ENCODE data around the gene OR52R1.
"Not testable (repeated sequence)": the region's sequence is repeated elsewhere in the genome, so short reads cannot be mapped to it uniquely, and the experiment has no call there.

OR52R1 gene

DNA sequence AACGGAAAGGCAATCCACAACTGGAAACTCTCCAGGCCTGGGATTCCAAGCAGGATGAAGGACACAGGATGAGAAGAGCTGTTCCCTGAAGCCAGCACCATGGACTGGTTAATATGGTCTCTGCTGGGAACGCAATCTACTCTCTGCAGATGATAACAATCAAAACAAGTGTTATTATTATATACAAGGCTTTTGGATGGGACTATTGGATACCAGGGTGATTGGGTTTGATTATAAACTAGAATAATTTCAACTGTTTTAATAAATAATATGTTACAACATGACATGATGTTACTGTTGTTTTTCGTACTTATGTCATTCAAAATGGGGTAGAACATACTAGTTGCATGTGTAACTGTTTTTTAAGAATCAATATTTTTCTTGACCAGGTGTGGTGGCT lies at the start of gene OR52R1:
Gene OR52R1, minus strand, starts transcription at position 101 of the 400 bp plus-strand sequence. Its CDS starts 0 bp downstream, at position 101.
- no peaks in the 10 kb centered on the region for H3K27me3 Mint-ChIP-seq
- no peak within 1 kb of the TSS for H3K4me3 Mint-ChIP-seq
- H3K9me3 Mint-ChIP-seq, result no peaks in the 10 kb centered on the region
- H3K4me1 Mint-ChIP-seq, result no peaks in the 10 kb centered on the region
- DNase-seq, result no peak
- no peak for ATAC-seq
- H3K36me3 Mint-ChIP-seq (ENCODE audit: low read depth), result no peaks in the 10 kb centered on the region
- no peak within 1 kb of the TSS for H3K27ac Mint-ChIP-seq

DNA sequence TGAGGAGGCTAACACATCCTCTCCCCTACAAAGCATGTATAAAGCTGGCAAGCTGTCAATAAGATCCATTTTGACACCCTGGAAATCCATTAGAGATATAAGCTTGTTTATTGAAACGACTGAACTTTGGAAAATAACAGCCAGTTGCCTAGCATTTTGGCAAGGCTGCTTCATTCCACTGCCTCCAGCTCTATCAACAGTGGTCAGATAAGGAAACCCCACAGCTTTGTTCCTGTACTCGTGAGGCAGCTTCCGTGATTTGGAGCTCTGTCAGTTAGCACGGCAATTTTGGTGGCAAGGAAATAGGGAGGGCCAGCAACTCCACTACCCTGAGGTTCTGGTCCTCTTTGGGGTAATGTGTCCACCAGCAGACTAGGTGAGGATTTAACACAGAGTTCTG lies 46.9 kb upstream of the OR52R1 start:
- DNase-seq (no peak), ATAC-seq (no peak)
- H3K27ac Mint-ChIP-seq, result no peak overlapping the region
- no peak overlapping the region for H3K4me3 Mint-ChIP-seq
- H3K9me3 Mint-ChIP-seq, result no peaks in the 10 kb centered on the region
- no peaks in the 10 kb centered on the region for H3K4me1 Mint-ChIP-seq
- peaks cover 7% of the 10 kb centered on the region for H3K27me3 Mint-ChIP-seq
- no peaks in the 10 kb centered on the region for H3K36me3 Mint-ChIP-seq (ENCODE audit: low read depth)

DNA sequence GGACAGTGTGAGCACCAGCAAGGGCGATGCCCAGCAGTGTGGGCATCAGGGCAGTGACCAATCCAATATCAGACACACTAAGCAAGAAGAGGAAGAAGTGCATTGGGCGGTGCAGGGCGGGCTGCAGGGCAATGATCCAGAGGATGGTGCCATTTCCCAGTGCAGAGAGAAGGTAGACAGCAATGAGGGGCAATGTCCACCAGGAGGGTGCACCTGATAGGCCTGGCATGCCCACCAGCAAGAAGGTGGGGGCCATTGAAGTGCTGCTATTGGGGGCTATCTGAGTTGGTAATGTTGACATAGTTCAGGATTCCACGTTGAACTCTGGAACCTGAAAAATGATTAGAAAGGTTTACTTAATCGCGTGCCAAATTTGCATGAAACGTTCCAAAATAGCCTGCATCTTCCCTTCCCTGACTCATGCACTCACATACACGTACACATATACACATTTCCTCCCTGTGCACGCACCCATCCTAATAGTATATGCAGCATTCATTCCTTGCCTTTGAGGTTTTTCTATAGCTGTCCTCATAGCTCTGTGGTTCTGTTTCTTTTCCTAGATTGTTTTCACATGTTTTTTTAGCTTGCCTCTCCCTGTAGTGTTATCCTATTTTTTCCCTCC lies 44.8 kb upstream of the OR52R1 start, which contains the start of gene OR51S1:
Gene OR51S1, minus strand, starts transcription at position 301 of the 625 bp plus-strand sequence. Its CDS starts 0 bp downstream, at position 301.
- H3K4me1 Mint-ChIP-seq, result no peaks in the 10 kb centered on the region
- peaks cover 9% of the 10 kb centered on the region for H3K27me3 Mint-ChIP-seq
- no peak within 1 kb of the TSS for H3K4me3 Mint-ChIP-seq
- H3K36me3 Mint-ChIP-seq (ENCODE audit: low read depth), result no peaks in the 10 kb centered on the region
- H3K9me3 Mint-ChIP-seq, result no peaks in the 10 kb centered on the region
- ATAC-seq (no peak), DNase-seq (no peak)
- no peak within 1 kb of the TSS for H3K27ac Mint-ChIP-seq

DNA sequence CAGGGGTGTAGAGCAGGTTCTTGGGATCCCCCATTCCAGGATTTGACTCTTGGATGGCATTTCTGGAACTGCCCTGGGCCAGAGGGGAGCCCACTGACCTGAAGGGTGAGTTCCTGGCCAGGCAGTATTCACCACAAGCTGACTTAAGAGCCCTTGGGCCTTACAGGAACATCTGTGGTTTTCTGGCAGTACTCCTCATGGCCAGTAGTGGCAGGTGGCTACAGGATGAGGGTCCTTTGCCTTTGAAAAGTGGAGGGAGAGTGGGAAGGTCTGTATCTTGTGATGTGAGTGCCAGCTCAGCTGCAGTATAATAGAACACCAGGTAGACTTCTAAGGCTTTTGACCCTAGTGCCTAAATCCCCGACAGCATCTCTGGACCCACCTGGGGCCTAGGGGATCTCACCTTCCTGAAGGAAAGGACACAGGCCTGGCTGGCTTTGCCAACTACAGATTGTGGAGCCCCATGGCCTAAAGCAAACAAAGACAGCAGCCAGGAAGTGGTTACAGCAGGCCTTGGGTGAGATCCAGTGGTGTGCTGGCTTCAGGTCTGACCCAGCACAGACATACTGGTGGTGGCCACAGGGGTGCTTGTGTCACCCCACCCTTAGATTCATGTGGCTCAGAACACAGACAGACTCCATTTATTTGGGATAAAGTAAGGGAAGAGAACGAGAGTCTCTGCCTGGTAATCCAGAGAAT lies 35.8 kb upstream of the OR52R1 start:
- Mint-ChIP-seq H3K4me1 (no peaks in the 10 kb centered on the region), H3K27me3 (peaks cover 8% of the 10 kb centered on the region), H3K4me3 (no peak overlapping the region), H3K36me3 (ENCODE audit: low read depth) (no peaks in the 10 kb centered on the region), H3K9me3 (no peaks in the 10 kb centered on the region), H3K27ac (no peak overlapping the region)
- no peak for ATAC-seq
- DNase-seq, result no peak

DNA sequence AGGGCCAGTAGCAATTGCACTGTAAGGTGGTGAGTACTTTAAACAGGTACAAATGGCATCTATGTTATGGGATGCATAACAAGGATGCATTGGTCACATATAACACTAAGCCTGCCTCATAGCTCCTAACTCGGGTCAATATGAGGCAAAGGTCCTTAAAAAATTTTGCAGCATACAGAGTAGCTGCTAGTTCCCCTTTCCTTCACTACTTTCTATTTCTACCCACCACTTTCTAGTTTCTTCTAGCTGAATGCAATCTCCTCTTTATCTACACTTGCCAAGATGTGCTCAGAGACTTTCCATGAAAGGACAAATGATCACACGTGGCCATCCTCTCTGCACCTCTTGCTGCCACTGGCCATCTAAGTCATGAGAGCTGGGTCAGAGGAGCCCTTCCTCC lies 26.7 kb upstream of the OR52R1 start:
- ATAC-seq, result no peak
- no peaks in the 10 kb centered on the region for H3K27me3 Mint-ChIP-seq
- no peak for DNase-seq
- no peaks in the 10 kb centered on the region for H3K36me3 Mint-ChIP-seq (ENCODE audit: low read depth)
- H3K9me3 Mint-ChIP-seq, result no peaks in the 10 kb centered on the region
- no peaks in the 10 kb centered on the region for H3K4me1 Mint-ChIP-seq
- H3K4me3 Mint-ChIP-seq, result no peak overlapping the region
- no peak overlapping the region for H3K27ac Mint-ChIP-seq

DNA sequence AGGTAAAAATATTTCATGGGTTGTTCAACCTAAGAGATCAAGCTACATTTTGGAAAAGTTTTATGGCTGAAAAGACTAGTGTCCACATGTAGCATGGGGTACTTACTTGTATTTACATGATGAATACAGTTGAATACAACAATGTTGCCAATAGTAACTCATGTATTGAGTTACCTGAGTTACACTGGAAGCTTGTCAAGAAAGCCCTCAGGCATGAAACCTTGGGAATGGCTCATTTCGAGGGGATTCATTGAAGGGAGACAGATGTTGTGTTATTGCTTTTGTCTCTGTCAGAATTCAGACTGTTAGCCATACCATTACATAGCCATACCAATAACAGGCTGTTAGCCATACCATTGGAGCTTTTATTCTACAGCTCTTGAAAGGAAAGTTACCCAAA lies 26.2 kb upstream of the OR52R1 start:
- DNase-seq (no peak), ATAC-seq (no peak)
- no peaks in the 10 kb centered on the region for H3K27me3 Mint-ChIP-seq
- no peaks in the 10 kb centered on the region for H3K4me1 Mint-ChIP-seq
- no peaks in the 10 kb centered on the region for H3K9me3 Mint-ChIP-seq
- no peaks in the 10 kb centered on the region for H3K36me3 Mint-ChIP-seq (ENCODE audit: low read depth)
- H3K4me3 Mint-ChIP-seq, result no peak overlapping the region
- no peak overlapping the region for H3K27ac Mint-ChIP-seq

DNA sequence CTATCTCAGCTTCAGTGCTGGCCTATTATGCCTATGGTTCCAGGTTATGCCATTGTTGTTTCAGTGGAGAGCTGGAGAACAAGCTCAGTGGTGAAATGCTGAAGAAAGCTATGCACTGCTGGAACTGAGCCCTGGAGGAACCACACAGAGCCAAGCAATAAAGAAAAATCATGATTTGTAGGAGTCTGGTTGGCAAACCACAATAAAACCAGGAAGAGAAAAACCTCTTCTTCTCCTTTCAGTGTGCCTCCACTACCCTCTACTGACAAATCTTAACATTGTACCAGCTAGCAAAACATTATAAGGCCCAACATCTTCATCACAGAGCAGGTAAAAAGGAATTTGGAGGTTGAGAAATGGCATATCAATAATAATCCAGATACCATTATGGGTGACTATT lies 22.2 kb upstream of the OR52R1 start:
- Mint-ChIP-seq H3K27me3 (no peaks in the 10 kb centered on the region), H3K4me3 (no peak overlapping the region), H3K27ac (no peak overlapping the region), H3K4me1 (no peaks in the 10 kb centered on the region), H3K9me3 (no peaks in the 10 kb centered on the region), H3K36me3 (ENCODE audit: low read depth) (no peaks in the 10 kb centered on the region)
- DNase-seq, result no peak
- no peak for ATAC-seq

DNA sequence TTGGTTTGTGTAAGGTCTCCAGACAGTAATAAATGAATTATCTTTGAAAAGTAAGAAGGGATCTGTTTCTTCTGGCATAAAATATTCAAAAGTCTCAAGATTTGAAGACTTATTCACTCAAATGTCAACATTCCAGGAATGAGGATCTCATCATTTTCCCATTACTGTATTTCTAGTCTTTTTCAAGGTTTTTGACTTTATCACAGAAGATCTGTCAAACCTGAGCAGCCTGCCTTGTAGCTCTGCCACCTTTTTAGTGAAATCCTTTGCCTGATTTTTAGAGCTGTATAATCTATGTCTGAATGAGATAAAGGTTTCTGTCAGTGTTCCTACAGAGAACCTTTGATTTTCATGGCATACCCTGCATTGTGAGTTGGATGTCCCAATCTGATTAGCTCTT lies 21.0 kb upstream of the OR52R1 start:
- no peak for DNase-seq
- no peak overlapping the region for H3K4me3 Mint-ChIP-seq
- H3K4me1 Mint-ChIP-seq, result no peaks in the 10 kb centered on the region
- ATAC-seq, result no peak
- no peaks in the 10 kb centered on the region for H3K27me3 Mint-ChIP-seq
- H3K9me3 Mint-ChIP-seq, result no peaks in the 10 kb centered on the region
- H3K27ac Mint-ChIP-seq, result no peak overlapping the region
- no peaks in the 10 kb centered on the region for H3K36me3 Mint-ChIP-seq (ENCODE audit: low read depth)

DNA sequence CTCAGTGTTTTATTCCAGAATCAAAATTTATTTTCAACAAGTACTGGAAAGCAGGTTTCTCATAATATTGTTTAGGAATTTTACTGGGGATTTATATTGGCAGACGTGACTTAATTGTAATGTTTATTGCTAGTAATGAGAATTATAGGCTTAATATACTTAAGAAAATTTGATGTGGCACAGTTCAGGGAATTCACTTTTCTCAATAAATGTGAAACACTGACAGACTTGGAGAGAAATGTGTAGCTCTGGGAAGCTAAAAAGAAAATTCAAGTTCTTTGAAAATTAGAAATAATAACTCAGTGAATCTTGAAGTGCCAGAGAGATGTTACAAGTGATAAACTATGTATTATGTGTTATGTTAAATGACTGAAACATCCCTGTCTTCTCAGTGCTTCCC lies 16.8 kb upstream of the OR52R1 start, which contains the start of gene OR51F2:
Gene OR51F2, plus strand, starts transcription at position 301 of the 400 bp plus-strand sequence. CDS start 101 bp downstream, outside the sequence.
- DNase-seq, result no peak
- Mint-ChIP-seq H3K9me3 (no peaks in the 10 kb centered on the region), H3K4me3 (no peak within 1 kb of the TSS), H3K27me3 (peaks cover 3% of the 10 kb centered on the region), H3K36me3 (ENCODE audit: low read depth) (no peaks in the 10 kb centered on the region), H3K4me1 (no peaks in the 10 kb centered on the region), H3K27ac (no peak within 1 kb of the TSS)
- no peak for ATAC-seq

DNA sequence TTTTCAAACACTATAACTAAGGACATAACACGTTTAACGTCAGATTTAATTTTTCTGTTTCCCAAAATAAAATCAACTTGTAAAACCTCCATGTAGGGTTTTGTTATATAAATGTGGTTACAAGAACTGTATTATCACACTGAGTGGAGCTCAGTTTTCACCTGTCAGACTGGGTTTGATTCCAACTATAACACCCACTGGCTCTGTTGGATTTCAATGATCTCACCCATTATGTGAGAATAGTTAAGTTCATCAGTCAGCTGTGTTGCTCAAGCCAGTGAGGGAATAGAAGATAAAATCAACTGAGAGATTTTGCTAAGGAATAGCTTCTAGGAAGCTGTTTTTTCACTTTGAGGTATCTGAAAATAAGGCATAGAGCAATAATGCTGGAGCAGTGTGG lies 5.1 kb upstream of the OR52R1 start:
- DNase-seq (no peak), ATAC-seq (no peak)
- no peaks in the 10 kb centered on the region for H3K4me1 Mint-ChIP-seq
- no peaks in the 10 kb centered on the region for H3K27me3 Mint-ChIP-seq
- no peaks in the 10 kb centered on the region for H3K9me3 Mint-ChIP-seq
- H3K4me3 Mint-ChIP-seq, result no peak overlapping the region
- no peak overlapping the region for H3K27ac Mint-ChIP-seq
- H3K36me3 Mint-ChIP-seq (ENCODE audit: low read depth), result no peaks in the 10 kb centered on the region

DNA sequence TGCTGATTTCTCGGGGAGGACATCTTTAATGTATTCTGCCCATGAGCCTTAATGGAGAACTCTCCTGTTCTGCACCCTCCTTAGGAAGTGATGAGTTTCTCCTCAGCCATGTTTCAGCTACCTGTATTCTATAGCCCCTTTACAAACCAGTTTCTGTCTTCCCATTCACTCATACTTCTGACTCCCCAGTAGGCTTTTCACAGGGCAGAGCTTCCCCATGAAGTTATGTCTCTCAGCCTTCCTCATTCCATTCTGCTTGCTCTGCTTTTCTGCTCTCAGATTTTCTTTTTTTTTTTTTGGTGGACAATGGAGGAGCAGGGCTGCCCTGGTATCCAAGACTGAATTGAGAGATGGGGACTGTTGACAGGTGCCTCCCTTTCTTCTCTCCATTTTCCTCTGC lies 4.3 kb upstream of the OR52R1 start:
- Mint-ChIP-seq H3K27me3 (no peaks in the 10 kb centered on the region), H3K4me1 (no peaks in the 10 kb centered on the region), H3K4me3 (no peak overlapping the region), H3K9me3 (no peaks in the 10 kb centered on the region), H3K27ac (no peak overlapping the region), H3K36me3 (ENCODE audit: low read depth) (no peaks in the 10 kb centered on the region)
- DNase-seq (no peak), ATAC-seq (no peak)

DNA sequence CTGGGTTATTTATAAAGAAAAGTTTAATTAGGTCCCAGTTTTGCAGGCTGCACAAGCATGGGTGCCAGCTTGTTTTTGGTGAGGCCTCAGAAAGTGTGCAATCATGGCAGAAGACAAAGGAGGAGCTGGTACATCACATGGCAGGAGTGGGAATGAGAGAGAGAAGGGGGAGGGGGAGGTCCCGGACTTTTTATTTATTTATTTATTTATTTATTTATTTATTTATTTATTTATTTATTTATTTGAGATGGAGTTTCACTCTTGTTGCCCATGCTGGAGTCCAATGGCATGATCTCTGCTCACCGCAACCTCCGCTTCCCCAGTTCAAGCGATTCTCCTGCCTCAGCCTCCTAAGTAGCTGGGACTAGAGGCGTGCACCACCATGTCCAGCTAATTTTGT lies 2.9 kb downstream of the OR52R1 start:
- not testable (repeated sequence) for H3K4me3 Mint-ChIP-seq; H3K36me3 Mint-ChIP-seq (ENCODE audit: low read depth); H3K27ac Mint-ChIP-seq; DNase-seq; H3K27me3 Mint-ChIP-seq; H3K4me1 Mint-ChIP-seq; H3K9me3 Mint-ChIP-seq; ATAC-seq

DNA sequence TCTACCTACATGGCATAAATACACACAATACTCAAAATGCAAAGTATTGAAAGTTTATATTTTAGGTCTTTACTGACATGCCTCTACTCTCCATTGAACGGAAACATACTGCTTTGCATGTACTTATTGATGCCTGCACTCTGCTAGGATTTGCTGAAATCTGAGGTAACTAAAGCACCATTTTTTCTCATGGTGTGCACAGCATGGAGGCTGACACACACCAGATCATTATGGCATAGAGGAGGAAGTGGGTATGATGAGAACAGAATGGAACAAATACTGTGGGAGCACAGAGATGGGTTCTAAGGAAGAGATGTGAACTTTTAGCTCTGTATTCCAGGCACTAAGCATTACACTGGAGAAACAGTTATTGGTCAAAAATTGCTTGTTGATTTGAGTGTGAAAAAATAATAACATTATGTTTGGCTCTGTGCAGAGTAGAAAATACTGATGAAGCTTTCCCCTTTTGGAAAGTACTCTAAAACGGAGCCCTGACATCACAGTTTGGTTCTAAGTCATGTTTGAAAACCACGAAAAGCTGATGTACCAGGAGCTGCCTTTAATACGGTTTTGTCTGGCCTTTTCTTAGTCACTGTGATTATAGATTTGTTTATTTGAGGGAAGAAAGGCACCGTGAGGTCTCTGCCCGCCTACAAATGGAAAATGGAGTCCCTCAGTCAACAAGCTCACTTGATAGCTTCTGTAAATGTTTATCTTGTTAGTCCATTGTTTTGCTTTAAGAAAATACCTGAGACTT lies 5.6 kb downstream of the OR52R1 start:
- Mint-ChIP-seq H3K4me3 (no peak overlapping the region), H3K9me3 (no peaks in the 10 kb centered on the region), H3K4me1 (no peaks in the 10 kb centered on the region), H3K27ac (no peak overlapping the region), H3K27me3 (peaks cover 2% of the 10 kb centered on the region), H3K36me3 (ENCODE audit: low read depth) (no peaks in the 10 kb centered on the region)
- ATAC-seq (no peak), DNase-seq (no peak)

DNA sequence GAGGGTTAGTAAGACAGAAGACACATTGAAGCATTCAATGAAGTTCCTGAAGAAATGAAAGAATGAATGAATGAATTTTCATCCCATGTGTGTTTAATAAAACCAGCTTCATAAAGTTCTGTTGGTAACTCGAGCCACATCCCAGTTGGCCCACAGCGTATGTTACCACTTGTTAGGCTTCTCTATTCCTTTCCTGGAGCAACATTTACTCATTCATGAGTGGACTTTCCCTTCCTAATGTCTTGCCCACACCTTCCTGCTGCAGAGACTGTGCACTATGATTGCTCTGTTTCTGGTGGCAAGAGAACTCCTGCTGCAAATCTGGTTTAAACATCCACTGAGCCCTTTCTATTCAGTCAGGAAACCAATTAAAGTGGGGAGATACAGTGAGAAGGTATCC lies 7.0 kb downstream of the OR52R1 start:
- no peaks in the 10 kb centered on the region for H3K9me3 Mint-ChIP-seq
- DNase-seq, result no peak
- no peak overlapping the region for H3K4me3 Mint-ChIP-seq
- ATAC-seq, result no peak
- H3K27me3 Mint-ChIP-seq, result peaks cover 4% of the 10 kb centered on the region
- H3K4me1 Mint-ChIP-seq, result no peaks in the 10 kb centered on the region
- no peak overlapping the region for H3K27ac Mint-ChIP-seq
- H3K36me3 Mint-ChIP-seq (ENCODE audit: low read depth), result no peaks in the 10 kb centered on the region

DNA sequence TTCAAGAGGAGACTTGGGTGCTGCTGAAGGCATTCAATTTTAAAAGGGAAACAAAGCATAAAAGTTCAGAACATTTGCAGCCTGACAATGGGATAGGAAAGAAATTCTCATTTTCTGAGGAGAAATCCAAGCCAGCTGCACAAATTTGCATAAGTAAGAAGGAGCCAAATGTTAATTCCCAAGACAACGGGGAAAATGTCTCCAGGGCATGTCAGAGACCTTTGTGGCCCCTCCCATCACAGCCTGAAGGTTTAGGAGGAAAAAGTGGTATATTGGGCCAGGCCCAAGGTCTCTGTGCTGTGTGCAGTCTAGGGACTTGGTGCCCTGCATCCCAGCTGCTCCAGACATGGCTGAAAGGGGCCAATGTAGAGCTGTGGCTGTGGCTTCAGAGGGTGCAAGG lies 21.7 kb downstream of the OR52R1 start:
- DNase-seq (no peak), ATAC-seq (no peak)
- no peak overlapping the region for H3K4me3 Mint-ChIP-seq
- H3K27ac Mint-ChIP-seq, result no peak overlapping the region
- H3K27me3 Mint-ChIP-seq, result peaks cover 5% of the 10 kb centered on the region
- H3K9me3 Mint-ChIP-seq, result peaks cover 5% of the 10 kb centered on the region
- H3K4me1 Mint-ChIP-seq, result no peaks in the 10 kb centered on the region
- no peaks in the 10 kb centered on the region for H3K36me3 Mint-ChIP-seq (ENCODE audit: low read depth)

All from activated naive CD8-positive, alpha-beta T cell treated with anti-CD3 and anti-CD28 coated beads, Interleukin-2, amount 50 U/mL, for 24 hours (primary cell).